Left ventricle myocardium inferior (tissue), 1 donor: ENCODE data around the gene IPPK. TPM values are rescaled to one million over a fixed set of nuclear protein-coding genes. Genes with fewer than 3 reads are reported as not detected.

Source experiments
- DNase-seq: peaks from one replicate; pipeline ENCODE4 v3.0.0-alpha.2; 2020
- H3K27ac ChIP-seq: fragments of 200-600 bp; replicated peaks from 2 replicates; pipeline ENCODE4 v1.8.0; 2021
- H3K27me3 ChIP-seq: fragments of 200-600 bp; 2 replicates; pipeline ENCODE4 v1.8.0; 2021; ENCODE audit warnings: low read depth
- H3K36me3 ChIP-seq: fragments of 200-600 bp; 2 replicates; pipeline ENCODE4 v1.8.0; 2021
- H3K4me1 ChIP-seq: fragments of 200-600 bp; 2 replicates; pipeline ENCODE4 v1.8.0; 2021
- H3K4me3 ChIP-seq: fragments of 200-600 bp; 2 replicates; pipeline ENCODE4 v1.8.0; 2021; ENCODE audit warnings: mild to moderate bottlenecking, moderate library complexity
- H3K9me3 ChIP-seq: fragments of 200-600 bp; replicated peaks from 2 replicates; pipeline ENCODE4 v1.8.0; 2021
- intact Hi-C: fragments of 100-400 bp; cut with micrococcal nuclease; formaldehyde crosslinking; loops from one replicate; pipeline ENCODE4 v1.11.0; 2022
- total RNA-seq: library from RNA; stranded (reverse); fragmentation: NEBNext Ultra II Directional; extraction: Animal tissue kit (Norgen Biotek cat#: 25700); gene quantifications from one replicate; pipeline ENCODE4 v1.2.1, GENCODE V29; 2021
- TF ChIP-seq, protein P1 (sequence below): fragments of 200-600 bp; IDR thresholded peaks from 2 replicates; pipeline ENCODE4 v1.8.0; 2021; ENCODE audit warnings: antibody characterized with exemption, mild to moderate bottlenecking, borderline replicate concordance
- donor health status: DM: no; HTN: yes; CAD: no; lungs with severe emphysema.

The IPPK gene
- total RNA-seq, 1 donor from 2014 or later: 7.3 TPM

DNA sequence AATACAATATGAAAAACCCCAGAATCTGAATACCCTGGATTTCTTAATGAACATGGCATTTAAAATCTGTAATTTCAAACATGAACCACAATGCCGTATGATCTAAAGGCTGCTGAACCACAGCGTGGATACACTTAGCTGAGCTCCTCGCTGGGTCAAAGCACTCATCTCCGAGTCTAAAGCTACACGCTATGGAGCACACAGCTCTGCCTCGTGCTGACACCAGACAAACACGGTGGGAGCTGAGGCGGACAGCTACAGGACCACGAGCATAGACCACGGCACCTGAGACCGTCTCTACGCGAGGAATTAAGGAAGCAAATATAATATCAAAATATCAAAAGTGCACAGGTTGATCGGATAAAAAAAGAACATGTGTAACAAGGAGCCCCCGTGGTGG, 42.8 kb upstream of the IPPK start:
- H3K4me1 ChIP-seq: peaks cover 37% of the 10 kb centered on the region
- H3K9me3 ChIP-seq: no peaks in the 10 kb centered on the region
- no peak overlapping the region for H3K27ac ChIP-seq
- H3K27me3 ChIP-seq: no peaks in the 10 kb centered on the region
- no peak overlapping the region for H3K4me3 ChIP-seq
- TF ChIP-seq, protein P1, sequence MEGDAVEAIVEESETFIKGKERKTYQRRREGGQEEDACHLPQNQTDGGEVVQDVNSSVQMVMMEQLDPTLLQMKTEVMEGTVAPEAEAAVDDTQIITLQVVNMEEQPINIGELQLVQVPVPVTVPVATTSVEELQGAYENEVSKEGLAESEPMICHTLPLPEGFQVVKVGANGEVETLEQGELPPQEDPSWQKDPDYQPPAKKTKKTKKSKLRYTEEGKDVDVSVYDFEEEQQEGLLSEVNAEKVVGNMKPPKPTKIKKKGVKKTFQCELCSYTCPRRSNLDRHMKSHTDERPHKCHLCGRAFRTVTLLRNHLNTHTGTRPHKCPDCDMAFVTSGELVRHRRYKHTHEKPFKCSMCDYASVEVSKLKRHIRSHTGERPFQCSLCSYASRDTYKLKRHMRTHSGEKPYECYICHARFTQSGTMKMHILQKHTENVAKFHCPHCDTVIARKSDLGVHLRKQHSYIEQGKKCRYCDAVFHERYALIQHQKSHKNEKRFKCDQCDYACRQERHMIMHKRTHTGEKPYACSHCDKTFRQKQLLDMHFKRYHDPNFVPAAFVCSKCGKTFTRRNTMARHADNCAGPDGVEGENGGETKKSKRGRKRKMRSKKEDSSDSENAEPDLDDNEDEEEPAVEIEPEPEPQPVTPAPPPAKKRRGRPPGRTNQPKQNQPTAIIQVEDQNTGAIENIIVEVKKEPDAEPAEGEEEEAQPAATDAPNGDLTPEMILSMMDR: no peak
- peaks cover 68% of the 10 kb centered on the region for H3K36me3 ChIP-seq
- no peak for DNase-seq
- intact Hi-C loops: no loop called here

GRCh38 chr9:92711844-92712243, 41.9 kb upstream of the IPPK start:
- no peaks in the 10 kb centered on the region for H3K27me3 ChIP-seq
- peaks cover 36% of the 10 kb centered on the region for H3K4me1 ChIP-seq
- H3K27ac ChIP-seq: peak overlapping the region; percentile 58
- no peaks in the 10 kb centered on the region for H3K9me3 ChIP-seq
- peaks cover 58% of the 10 kb centered on the region for H3K36me3 ChIP-seq
- no peak overlapping the region for H3K4me3 ChIP-seq
- intact Hi-C loops: no loop called here
- DNase-seq: no peak
- TF ChIP-seq, protein P1: no peak

DNA sequence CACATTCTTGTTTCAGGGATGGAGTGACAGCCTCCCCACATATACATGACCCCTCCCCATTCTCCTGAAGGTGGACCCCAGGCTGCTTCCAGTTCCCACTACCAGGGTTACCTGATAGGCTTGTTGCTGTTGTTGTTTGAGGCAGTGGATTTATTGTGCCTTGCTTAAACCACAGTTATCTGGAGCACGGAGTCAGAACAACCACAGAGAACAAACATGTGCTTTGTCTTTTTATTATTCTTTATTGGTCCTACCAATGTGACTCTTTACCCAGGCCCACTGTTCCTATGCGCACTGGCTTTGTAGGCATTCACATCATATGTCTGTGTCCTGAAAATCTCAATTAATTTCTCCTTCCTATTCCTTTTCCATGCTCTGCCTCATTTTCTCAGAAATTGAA, 41.2 kb upstream of the IPPK start:
- Histone ChIP-seq H3K27me3 (no peaks in the 10 kb centered on the region), H3K27ac (peak overlapping the region; percentile 58), H3K9me3 (no peaks in the 10 kb centered on the region), H3K36me3 (peaks cover 58% of the 10 kb centered on the region), H3K4me3 (no peak overlapping the region), H3K4me1 (peaks cover 29% of the 10 kb centered on the region)
- intact Hi-C loops: no loop called here
- no peak for DNase-seq
- TF ChIP-seq, protein P1: no peak

DNA sequence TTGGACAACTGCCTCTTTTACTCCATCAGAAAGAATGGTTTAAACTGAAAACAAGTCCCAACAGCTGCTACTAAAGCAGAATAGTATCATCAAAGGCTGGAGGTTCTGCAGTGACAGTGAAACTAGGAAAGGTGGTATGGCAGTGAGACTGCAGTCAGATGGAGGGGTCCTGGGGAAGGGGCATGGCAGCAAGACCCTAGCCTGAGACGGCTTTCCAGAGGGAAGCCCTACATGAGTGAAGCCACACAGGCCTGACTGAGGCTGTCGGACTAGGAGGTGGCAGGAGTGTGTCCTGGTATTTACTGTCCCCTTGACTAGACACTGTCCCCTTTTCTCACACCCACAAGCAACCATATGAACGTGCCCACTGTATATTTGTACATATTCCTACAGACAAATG, 40.4 kb upstream of the IPPK start:
- Histone ChIP-seq H3K4me3 (no peak overlapping the region), H3K4me1 (peaks cover 21% of the 10 kb centered on the region), H3K9me3 (no peaks in the 10 kb centered on the region), H3K27ac (no peak overlapping the region), H3K27me3 (no peaks in the 10 kb centered on the region), H3K36me3 (peaks cover 57% of the 10 kb centered on the region)
- no peak for DNase-seq
- TF ChIP-seq, protein P1: no peak
- intact Hi-C loops: no loop called here

- intact Hi-C loops: no loop called here
- no peak for DNase-seq
- H3K36me3 ChIP-seq: peaks cover 53% of the 10 kb centered on the region
- H3K4me3 ChIP-seq: no peak overlapping the region
- TF ChIP-seq, protein P1: no peak
- no peaks in the 10 kb centered on the region for H3K27me3 ChIP-seq
- H3K4me1 ChIP-seq: peaks cover 17% of the 10 kb centered on the region
- H3K27ac ChIP-seq: no peak overlapping the region
- no peaks in the 10 kb centered on the region for H3K9me3 ChIP-seq
Measured at GRCh38 chr9:92709954-92710353, 40.0 kb upstream of the IPPK start.

DNA sequence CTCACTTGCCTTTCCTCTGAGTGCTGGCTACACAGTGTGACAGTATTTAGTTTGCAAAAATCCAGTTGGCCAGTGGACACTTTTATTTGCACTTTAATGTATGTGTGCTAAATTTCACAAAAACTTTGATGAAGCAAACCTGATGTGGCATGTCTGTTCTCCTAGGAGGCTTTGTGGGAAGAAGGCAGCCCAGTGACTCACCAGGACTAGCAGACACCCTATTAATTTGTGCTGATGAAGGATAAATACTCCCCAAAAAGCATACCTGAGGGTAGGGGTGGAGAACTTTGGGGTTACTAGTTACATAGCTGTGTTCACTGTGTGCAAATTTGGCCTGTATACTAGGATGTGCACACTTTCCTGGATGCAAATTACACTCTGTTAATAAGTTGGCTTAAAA, 39.3 kb upstream of the IPPK start:
- no peak overlapping the region for H3K27ac ChIP-seq
- intact Hi-C loops: no loop called here
- no peaks in the 10 kb centered on the region for H3K9me3 ChIP-seq
- no peak overlapping the region for H3K4me3 ChIP-seq
- TF ChIP-seq, protein P1: no peak
- DNase-seq: no peak
- H3K27me3 ChIP-seq: no peaks in the 10 kb centered on the region
- H3K4me1 ChIP-seq: peaks cover 12% of the 10 kb centered on the region
- H3K36me3 ChIP-seq: peaks cover 46% of the 10 kb centered on the region
